ENCODE results near the gene DVL1. TPM values are rescaled to one million over a fixed set of nuclear protein-coding genes. Genes with fewer than 3 reads are reported as not detected.

DVL1 gene
- total and polyA plus RNA-seq, 9 of the 15 experiments (the other 6 are each of a cell fraction or from before 2014, with no cell fraction given) = 0.62 to 135 (median 24.3) TPM

GRCh38 chr1:1308756-1309250 lies 40.4 kb downstream of the DVL1 start (continued):
- TF ChIP-seq ZHX1 (conservative IDR thresholded peaks at IDR 0.05; ENCODE audit: low read length) = no peak
- no peak for TF ChIP-seq SMAD3 (CRISPR knock-in tag; conservative IDR thresholded peaks at IDR 0.05)
- TF ChIP-seq CXXC5 (CRISPR knock-in tag; IDR thresholded peaks at IDR 0.05) = no peak
- TF ChIP-seq NCOA6 (IDR thresholded peaks at IDR 0.05) = no peak
- no peak for TF ChIP-seq FOXP4 (CRISPR knock-in tag; IDR thresholded peaks at IDR 0.05; ENCODE audit: borderline replicate concordance)
- no peak for TF ChIP-seq ZBTB11 (CRISPR knock-in tag; IDR thresholded peaks at IDR 0.05)
- no peak for TF ChIP-seq DDX20 (tag; IDR thresholded peaks at IDR 0.05; ENCODE audit: low read depth)
- TF ChIP-seq POLR3A (IDR thresholded peaks at IDR 0.05; ENCODE audit: borderline replicate concordance, extremely low read depth, insufficient read depth, insufficient read length) = no peak
- no peak for TF ChIP-seq NR2C1 (IDR thresholded peaks at IDR 0.05)
- TF ChIP-seq NR2C1 (tag; IDR thresholded peaks at IDR 0.05) = no peak
- no peak for TF ChIP-seq NFE2L1 (tag; IDR thresholded peaks at IDR 0.05; ENCODE audit: borderline replicate concordance, low read depth)
- TF ChIP-seq FOXJ3 (CRISPR knock-in tag; IDR thresholded peaks at IDR 0.05) = no peak
- 0 out of 2 replicates have a peak, but pooled peaks have one; percentile 14 for TF ChIP-seq USF2 (CRISPR knock-in tag; IDR thresholded peaks at IDR 0.05)
- no peak for TF ChIP-seq ETV6 (IDR thresholded peaks at IDR 0.05; ENCODE audit: borderline replicate concordance in 1 of 2, low read depth in 2 of 2, low read length in 1 of 2)
- no peak for TF ChIP-seq ETV6 (CRISPR knock-in tag; IDR thresholded peaks at IDR 0.05; ENCODE audit: borderline replicate concordance)
- TF ChIP-seq SAFB2 (IDR thresholded peaks at IDR 0.05; ENCODE audit: borderline replicate concordance, low read depth, low read length, severe bottlenecking) = no peak
- TF ChIP-seq KDM2B (CRISPR knock-in tag; IDR thresholded peaks at IDR 0.05) = peak; percentile 95
